Sciatic nerve (tissue), 2 donors: ENCODE measurements around the gene LURAP1L. TPM values are rescaled to one million over a fixed set of nuclear protein-coding genes. Genes with fewer than 3 reads are reported as not detected.

Experiments used
- ATAC-seq: fragments of 200-7000 bp; cut with Tn5 transposase; one replicate; pipeline ENCODE4 v1.9.1; 2020; ENCODE audit warnings: mild to moderate bottlenecking, moderate library complexity
- DNase-seq: peaks from one replicate; pipeline ENCODE4 v3.0.0-alpha.2; 2020; ENCODE audit warnings: low spot score
- intact Hi-C: fragments of 100-400 bp; cut with DNase I; formaldehyde crosslinking; loops from one replicate; pipeline ENCODE4 v1.14.2; 2022
- total RNA-seq: library from RNA; stranded (reverse); fragmentation: NEBNext Ultra II Directional; extraction: Animal tissue kit (Norgen Biotek cat#: 25700); gene quantifications from one replicate; pipeline ENCODE4 v1.2.1, GENCODE V29; 2021
- donor health status: DM: no; HTN: no; CAD: no.
- donor health status: DM: no; HTN: no; CAD: no.

LURAP1L gene, protein sequence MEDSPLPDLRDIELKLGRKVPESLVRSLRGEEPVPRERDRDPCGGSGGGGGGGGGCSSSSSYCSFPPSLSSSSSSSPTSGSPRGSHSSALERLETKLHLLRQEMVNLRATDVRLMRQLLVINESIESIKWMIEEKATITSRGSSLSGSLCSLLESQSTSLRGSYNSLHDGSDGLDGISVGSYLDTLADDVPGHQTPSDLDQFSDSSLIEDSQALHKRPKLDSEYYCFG
- total RNA-seq = 7.8 TPM

DNA sequence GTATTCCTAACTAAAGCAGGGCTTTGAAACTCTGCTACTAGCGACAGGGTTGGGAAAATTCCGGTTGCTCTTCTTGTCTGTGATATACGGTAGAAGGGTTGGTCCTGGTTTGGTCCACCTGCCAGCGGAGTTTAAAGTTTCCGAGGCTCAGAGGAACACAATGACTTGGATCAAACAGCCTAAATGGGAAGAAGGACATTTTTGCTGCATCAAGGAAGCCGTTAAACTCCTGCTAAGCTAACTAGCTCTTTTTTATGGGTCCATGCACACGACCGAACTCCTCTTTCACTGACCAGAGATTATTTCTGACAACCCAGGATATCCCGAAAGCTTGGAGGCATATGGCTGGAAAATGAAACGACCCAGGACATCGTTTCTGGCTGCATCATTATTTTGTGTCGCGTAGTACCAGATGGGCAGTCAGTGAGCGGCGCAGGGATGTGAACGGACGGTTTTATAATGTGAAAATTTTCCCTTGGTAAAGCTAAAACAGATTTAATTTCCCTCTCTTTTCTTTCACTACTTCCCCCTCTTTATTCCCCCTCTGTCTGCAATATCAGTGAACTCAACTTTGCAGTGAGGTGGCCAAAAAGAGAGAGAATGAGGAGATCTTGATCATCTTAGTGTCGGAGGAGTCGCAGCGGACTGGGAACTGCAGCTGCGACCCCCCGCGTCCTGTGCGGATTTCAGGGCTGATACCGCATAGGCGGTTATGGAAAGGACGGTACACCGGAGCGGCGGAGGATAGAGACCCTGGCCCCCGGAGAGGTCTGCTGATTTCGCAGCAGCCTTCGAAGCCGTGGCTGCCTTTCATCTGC, at the start of gene LURAP1L:
Gene LURAP1L (plus strand): TSS at position 160 of the 818 bp plus-strand sequence. CDS start 696 bp downstream, outside the sequence.
- ATAC-seq = peak; percentile 80
- intact Hi-C loops = no loop called here
- DNase-seq = peak; percentile 59

DNA sequence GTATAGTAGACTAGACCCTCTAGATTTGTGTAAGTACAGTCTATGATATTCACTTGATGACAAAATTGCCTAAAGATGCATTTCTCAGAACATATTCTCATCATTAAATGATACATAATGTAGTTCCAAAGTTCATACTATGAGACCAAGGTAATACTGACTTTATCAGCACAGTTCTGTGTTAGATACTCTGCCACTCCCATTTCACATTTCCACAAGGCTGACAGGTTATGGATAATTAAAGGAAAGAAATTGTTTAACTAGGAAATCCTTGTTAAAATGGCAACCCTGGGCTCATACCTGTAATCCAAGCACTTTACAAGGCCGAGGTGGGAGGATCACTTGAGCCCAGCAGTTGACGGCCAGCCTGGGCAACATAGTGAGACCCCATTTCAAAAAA, 48.0 kb upstream of the LURAP1L start:
- intact Hi-C loops = loop anchor here (10.0 kb wide), 1 partner anchor 358 kb away; no protein-coding TSS in a partner anchor
- DNase-seq (no peak), ATAC-seq (no peak)

DNA sequence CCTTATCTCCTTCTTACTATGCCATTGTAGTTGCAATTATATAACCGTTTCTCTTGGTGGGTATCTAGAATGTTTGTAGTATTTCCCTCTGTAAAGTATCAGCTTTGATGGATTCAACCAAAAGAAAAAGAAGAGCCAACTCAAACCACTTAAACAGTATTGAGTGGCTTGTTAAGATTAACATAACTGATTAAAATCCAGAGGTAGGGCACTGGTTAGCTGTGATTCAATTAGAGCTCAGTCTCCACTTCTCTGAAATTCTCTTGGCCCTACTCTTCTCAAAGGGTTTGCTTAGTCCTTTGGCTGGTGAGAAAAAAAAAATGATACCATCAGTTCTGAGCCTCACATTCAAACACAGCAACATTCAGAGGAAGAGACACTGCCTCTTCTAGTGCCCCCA, 44.6 kb upstream of the LURAP1L start:
- no peak for ATAC-seq
- no peak for DNase-seq
- intact Hi-C loops = no loop called here

DNA sequence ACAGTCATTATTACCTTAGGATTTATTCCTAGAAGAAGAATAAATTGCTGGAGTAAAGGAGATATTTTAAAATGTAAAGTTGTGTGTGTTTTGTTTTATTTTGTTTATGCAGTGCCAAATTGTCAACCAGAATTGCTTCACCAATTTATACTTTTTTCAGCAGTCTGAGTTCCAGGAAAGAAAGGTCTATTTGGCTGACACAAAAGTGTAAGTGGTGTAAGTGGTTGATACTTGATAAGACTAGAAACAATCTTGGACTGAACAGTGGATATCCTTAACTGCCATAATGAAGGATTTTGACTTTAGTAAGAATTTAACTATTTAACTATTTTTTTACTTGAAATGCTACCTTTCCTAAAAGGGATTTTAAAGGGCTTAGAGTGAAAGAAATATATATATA, 43.9 kb upstream of the LURAP1L start:
- ATAC-seq = no peak
- intact Hi-C loops = no loop called here
- DNase-seq = no peak

DNA sequence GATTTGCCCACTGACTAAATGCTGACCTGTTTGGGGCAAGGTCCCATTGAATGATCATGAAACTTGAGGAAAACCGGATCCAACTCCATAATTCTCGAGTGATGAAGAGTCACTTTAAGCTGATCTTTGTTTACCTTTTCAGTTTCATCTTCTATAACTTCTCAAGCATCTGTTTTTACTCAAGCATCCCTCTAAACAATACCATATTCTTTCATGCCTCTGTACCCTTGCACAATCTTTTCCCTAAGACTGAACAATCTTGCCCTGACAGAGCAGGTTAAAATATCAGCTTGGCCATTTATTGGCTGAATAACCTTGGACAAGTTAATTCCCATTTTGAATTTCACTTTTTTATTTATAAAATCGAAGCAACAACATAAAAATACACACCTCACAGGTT, 41.8 kb upstream of the LURAP1L start:
- no peak for DNase-seq
- intact Hi-C loops = no loop called here
- no peak for ATAC-seq

DNA sequence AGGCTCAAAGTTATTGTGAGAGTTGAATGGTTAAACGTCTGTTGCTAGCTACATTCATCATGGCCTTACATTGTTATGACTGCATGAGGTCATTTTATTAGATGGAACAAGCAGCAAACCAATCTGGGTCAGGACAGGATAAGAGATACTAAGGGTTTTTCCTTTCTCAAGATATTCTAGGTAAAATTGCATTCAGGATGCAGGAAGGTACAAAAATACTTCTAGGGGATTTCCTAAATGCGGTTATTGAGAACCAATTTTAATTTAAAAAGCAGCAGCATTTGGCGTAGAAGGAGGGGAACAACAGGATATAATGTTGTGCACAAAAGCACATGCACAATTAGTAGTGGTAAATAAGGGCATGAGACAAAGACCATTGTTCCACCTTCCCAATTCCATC, 39.2 kb upstream of the LURAP1L start:
- DNase-seq (no peak), ATAC-seq (no peak)
- intact Hi-C loops = no loop called here

DNA sequence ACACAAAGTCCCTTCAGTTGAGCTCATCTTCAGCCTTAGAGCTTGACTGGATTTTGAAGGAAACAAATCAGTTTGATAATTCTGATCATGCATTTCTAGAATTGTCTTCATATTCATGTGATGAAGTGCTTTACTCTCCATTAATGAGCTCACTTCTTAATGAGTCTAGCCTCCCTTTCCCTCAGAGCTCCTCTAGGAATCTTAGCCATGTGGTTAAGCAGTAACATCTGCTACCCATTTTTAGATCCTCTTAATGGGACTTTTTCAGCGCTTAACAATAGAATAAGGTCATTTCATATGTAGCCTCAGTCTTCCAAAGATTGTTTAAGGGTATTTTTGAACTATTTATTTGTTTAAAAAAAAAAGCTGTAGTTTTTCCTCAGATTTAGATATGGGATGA, 36.9 kb upstream of the LURAP1L start:
- DNase-seq (no peak), ATAC-seq (no peak)
- intact Hi-C loops = no loop called here

DNA sequence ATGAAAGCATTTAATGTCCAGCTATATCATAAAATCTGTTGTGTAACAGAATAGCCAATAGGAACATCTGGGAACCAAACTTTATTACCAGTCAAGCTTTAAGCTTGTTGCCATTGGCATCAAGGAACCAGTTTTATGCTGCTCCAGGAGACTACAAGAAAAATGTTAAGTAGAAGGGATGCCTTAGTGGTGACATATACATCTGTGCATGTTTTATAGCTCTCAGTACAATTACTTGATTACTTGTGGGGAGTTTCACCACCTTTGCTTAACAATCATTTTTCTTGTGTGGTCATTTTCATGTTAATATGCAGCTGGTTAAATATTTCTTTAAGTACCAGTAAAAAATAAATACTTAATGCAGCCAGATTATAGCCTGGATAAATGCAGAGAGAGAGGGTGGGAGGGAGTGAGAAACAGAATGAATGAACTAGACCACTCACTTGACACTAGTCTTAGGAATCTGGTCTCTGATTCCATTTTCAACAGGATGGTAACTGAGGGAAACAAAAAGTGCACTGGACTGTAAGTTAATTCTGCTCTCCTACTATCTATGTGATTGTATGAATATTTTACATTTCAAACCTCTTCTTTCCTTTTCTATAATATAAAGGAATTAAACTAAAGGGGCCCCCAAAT, 35.7 kb upstream of the LURAP1L start:
- intact Hi-C loops = no loop called here
- no peak for DNase-seq
- no peak for ATAC-seq

DNA sequence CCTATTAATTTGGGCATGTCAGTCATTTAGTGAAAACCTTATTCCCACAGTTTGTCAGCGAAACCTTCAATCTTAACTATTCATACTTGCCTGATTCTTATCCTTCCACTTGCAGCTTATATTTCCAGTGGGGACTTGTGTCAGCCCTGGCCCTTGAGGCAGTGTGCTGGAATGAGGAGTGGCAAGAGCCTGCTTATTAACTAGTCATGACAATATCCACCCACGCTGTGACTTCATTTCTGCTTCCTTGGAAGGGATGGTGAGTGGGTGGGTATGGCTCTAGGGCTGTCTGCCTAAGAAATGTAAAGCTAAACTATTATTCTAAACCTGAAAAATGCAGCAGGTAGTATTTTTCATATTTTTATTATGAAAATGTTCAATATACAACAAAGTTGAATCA, 34.0 kb upstream of the LURAP1L start:
- intact Hi-C loops = loop anchor here (10.0 kb wide), 1 partner anchor 56 kb away; no protein-coding TSS in a partner anchor
- no peak for ATAC-seq

DNA sequence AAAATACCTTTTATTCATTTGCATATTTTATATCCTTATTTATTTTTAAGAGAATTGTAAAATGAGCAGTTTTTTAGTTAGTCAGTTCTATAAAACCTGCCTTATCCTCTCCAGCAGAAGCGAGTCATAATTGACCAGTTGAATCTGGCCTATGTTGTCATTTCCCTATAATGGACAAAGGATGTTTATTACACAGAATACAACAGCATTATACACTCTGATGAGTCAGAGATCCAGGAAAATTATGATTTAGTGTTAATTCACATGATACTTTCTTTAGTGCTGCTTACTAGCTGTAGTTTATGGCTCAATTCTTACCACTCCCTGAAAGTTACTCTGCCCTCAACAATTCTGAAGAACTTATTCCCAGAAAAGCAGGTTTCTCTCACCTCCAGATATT, 26.8 kb upstream of the LURAP1L start:
- intact Hi-C loops = loop anchor here (10.0 kb wide), 1 partner anchor 63 kb away; no protein-coding TSS in a partner anchor
- no peak for ATAC-seq

More for the DNA sequence above, 34.0 kb upstream of the LURAP1L start:
- no peak for DNase-seq

DNA sequence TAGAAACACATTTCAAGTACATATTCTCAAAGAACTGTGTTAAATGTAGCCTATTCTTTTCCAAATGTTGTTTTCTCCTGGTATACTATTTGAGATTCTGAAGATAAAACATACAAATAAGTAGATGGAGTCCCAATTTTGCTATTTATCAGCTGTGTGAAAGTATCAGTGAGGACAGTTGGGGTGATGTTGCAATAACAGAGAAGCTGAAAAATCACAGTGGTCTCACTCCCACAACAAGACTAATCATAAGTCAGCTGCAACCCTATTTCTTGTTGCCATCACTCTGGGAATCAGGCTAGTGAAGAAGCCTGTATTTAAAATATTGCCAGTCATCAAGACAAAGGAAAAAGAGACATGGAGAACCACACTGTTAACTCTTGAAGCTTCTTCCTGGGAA, 25.9 kb upstream of the LURAP1L start:
- intact Hi-C loops = loop anchor here (10.0 kb wide), 1 partner anchor 64 kb away; no protein-coding TSS in a partner anchor
- ATAC-seq (no peak), DNase-seq (no peak)

More for the DNA sequence above, 26.8 kb upstream of the LURAP1L start:
- no peak for DNase-seq

DNA sequence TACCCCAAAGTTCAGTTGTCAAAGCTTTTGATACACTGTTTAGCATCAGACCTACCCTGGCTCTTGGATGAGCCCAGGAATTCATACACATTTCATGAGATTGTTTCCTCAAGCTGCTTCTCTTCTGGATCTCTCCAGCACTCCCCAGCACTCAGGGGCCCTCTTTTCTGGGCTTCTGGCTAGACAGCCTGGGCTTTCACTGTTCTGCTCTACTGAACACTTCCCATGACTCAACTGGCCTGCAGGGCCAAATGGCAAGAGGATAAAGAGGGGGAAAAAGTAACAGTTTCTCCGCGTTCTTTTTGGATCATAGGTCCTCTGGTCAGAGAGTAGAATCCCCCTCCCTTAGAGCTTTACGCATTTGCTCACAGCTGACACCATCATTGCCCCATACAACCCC, 20.9 kb upstream of the LURAP1L start:
- DNase-seq (no peak), ATAC-seq (no peak)
- intact Hi-C loops = no loop called here

DNA sequence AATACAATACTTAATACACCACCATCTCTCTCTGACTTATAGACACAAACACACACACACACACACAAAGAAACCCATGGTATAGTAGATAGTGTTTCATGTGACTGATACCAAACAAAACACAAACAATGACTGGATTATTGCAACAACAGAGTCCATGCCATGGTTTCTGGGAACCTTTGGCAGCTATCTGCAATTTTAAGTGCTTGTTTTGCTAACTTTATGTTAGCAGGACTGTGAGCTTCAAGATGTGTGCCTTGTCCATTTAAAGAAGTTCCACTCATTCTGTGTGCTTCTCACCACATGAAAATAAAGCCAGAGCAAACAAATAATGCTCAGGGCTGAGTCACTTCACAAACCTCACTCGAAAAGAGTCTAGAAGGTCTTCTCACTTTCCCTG, 15.1 kb upstream of the LURAP1L start:
- DNase-seq (no peak), ATAC-seq (no peak)
- intact Hi-C loops = no loop called here

DNA sequence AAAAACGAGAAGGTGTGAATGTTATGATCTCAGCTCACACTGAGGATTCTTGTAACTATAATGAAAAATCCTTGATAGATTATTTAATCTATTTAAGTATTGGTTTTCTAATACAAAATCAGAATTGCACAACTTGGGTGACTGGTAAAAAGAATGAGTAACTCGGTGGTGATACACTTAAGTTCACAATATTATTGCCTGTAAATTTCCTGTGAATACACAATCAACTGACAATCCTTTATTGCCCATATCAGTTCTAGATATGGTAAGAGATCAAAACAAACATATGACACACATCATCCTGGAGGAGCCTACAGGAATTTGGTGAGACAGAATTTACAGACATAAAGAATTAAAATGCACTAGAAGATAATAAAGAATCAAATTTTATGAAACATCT, 14.1 kb upstream of the LURAP1L start:
- ATAC-seq = no peak
- intact Hi-C loops = no loop called here
- DNase-seq = no peak

DNA sequence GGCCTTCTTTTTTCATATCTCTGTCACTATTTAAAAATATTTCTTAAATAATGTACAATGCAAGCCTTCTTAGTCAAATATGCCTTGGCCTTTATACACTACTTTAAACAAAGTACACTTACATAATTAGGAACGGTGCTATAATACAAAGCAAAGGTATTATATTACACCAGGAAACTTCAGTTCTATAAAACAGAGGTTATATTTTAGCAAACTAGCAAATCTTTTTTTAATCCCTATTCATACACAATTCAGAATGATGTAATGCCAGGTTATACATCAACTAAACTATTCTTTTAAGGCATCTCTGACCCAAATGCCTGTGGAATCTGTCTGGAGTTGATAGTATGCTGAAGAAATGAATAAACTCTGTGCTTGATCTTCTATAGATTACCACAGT, 10.7 kb upstream of the LURAP1L start:
- intact Hi-C loops = no loop called here
- DNase-seq (no peak), ATAC-seq (no peak)

DNA sequence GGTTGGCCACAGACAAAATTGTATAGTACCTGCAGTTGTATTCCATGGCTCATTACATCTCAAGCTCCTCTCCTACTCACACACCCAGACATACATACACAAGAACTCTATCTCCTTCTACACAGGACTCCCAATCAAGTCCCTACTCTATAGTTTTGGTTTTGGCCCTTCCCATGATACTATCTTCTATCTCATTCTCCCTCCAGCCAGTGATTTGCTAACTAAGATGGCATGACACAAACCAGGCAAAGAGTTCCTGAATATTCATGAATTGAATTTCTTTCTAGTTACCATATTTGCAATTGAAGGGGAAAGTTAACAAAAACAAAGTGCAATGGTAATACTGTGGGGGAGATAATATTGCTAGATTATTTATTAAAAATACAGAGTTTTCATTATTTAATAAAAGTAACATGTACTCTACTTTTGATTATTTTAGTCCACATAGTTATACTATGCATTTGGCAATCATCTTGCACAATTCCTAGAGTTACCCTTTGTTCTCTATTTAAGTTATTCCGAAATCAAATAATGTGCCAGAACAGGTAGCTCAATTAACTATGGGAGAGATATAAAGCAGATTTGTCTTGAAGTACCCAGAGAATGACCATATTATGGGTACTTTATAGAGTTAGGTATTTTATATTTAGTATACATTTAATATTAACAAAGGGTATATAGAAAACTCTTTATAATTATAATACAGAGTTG, 9.6 kb upstream of the LURAP1L start:
- no peak for ATAC-seq
- intact Hi-C loops = no loop called here
- DNase-seq = no peak

DNA sequence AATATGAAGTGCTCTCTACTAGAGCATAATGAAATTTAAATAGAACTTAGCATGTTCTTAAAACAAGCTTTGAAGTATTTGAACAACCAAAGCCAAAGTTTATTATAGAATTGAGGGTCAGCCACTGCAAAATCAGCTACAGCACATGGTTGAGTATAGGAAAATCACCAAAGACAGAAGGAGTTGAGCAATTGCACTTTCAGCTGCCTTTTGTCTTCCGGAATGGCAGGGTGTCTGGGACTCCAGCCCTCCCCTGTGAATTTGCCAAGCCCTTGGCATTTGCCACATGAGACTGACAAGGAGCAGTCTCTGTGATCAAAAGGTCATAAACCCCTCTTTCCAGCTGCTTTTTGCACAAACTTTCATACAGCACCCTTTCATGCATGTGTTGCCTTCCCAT, 8.5 kb upstream of the LURAP1L start:
- ATAC-seq = no peak
- no peak for DNase-seq
- intact Hi-C loops = no loop called here

DNA sequence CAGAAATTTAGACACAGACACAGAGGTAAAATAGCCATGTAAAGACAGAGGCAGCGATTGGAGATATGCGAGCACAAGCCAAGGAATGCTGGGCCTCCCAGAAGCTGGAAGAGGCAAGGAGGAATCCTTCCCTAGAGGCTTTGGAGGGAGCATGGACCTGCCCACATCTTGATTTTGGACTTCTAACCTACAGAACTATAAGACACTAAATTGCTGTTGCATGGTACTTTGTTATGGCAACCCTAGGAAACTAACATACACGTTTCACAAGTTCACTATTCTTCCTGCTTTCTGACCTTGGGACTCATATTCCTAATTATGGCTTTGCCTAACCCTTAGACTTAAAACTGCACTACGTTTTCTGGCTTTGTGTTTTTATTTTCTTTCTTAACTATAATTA, 4.6 kb upstream of the LURAP1L start:
- intact Hi-C loops = no loop called here
- DNase-seq (no peak), ATAC-seq (no peak)

DNA sequence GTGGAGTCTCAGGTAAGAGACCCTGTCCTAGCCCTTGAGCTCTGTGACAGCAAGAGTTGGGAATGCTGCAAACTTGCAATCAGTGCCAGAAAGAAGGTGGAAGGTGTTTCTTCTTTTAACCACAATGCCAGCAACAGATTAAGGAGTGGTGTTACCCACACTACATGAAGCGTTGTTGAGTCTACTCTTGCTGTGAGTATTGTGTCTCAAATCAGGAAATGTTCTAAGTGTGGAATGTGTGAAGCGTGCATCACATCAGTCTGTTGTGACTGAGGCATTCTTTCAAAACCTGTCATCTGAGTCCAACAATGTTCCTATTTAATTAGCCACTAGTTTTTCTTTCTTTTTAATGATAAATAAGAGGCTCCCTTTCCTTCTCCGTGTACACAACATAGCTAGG, 2.9 kb upstream of the LURAP1L start:
- no peak for ATAC-seq
- DNase-seq = no peak
- intact Hi-C loops = no loop called here
